H9 (cell line): ENCODE results near the gene MDGA2. TPM values are rescaled to one million over a fixed set of nuclear protein-coding genes. Genes with fewer than 3 reads are reported as not detected.

Experiments used
- DNase-seq: peaks from one replicate; pipeline ENCODE4 v3.0.0-alpha.2; 2017
- H2AFZ ChIP-seq: one replicate; pipeline ENCODE4 v1.6.1; 2013; ENCODE audit warnings: mild to moderate bottlenecking, low read length, control low read depth, moderate library complexity
- H2AK5ac ChIP-seq: 2 replicates; pipeline ENCODE4 v1.6.1; 2013; ENCODE audit warnings: low read length, control low read depth, mixed read lengths; ENCODE audit not compliant: insufficient read length
- H2BK120ac ChIP-seq: one replicate; pipeline ENCODE4 v1.6.1; 2013; ENCODE audit warnings: low read depth, mild to moderate bottlenecking, low read length, control low read depth, inconsistent platforms; ENCODE audit not compliant: poor library complexity, severe bottlenecking
- H2BK12ac ChIP-seq: 2 replicates; pipeline ENCODE4 v1.6.1; 2013; ENCODE audit warnings: low read length, control low read depth, mixed read lengths, low read depth; ENCODE audit not compliant: insufficient read length
- H2BK15ac ChIP-seq: 2 replicates; pipeline ENCODE4 v1.6.1; 2013; ENCODE audit warnings: low read depth, low read length, control low read depth
- H2BK20ac ChIP-seq: one replicate; pipeline ENCODE4 v1.6.1; 2013; ENCODE audit warnings: low read depth, mild to moderate bottlenecking, low read length, control low read depth, inconsistent platforms; ENCODE audit not compliant: poor library complexity, severe bottlenecking
- H2BK5ac ChIP-seq: 2 replicates; pipeline ENCODE4 v1.6.1; 2013; ENCODE audit warnings: low read length, control low read depth, mixed read lengths; ENCODE audit not compliant: insufficient read length
- H3K14ac ChIP-seq: 2 replicates; pipeline ENCODE4 v1.6.1; 2013; ENCODE audit warnings: low read length, control low read depth; ENCODE audit not compliant: insufficient read depth
- H3K18ac ChIP-seq: 2 replicates; pipeline ENCODE4 v1.6.1; 2013; ENCODE audit warnings: low read depth, mild to moderate bottlenecking, mixed read lengths, low read length, control low read depth; ENCODE audit not compliant: insufficient read length
- H3K23ac ChIP-seq: 2 replicates; pipeline ENCODE4 v1.6.1; 2013; ENCODE audit warnings: low read length, control low read depth, mixed read lengths, low read depth; ENCODE audit not compliant: insufficient read length
- H3K23me2 ChIP-seq: 2 replicates; pipeline ENCODE4 v1.6.1; 2013; ENCODE audit warnings: low read depth, mild to moderate bottlenecking, mixed read lengths, low read length, control low read depth; ENCODE audit not compliant: insufficient read length, poor library complexity, severe bottlenecking
- H3K27ac ChIP-seq: 2 replicates; pipeline ENCODE4 v1.5.1; 2013; ENCODE audit warnings: low read length, control low read depth, mixed read lengths, low read depth; ENCODE audit not compliant: insufficient read length
- H3K27me3 ChIP-seq: 2 replicates; pipeline ENCODE4 v1.6.1; 2013; ENCODE audit warnings: low read length, control low read depth, inconsistent platforms; ENCODE audit not compliant: insufficient read depth
- H3K4ac ChIP-seq: 2 replicates; pipeline ENCODE4 v1.6.1; 2013; ENCODE audit warnings: low read depth, mild to moderate bottlenecking, control low read depth, inconsistent platforms, low read length, moderate library complexity
- H3K4me1 ChIP-seq: 2 replicates; pipeline ENCODE4 v1.6.1; 2013; ENCODE audit warnings: low read length, control low read depth, inconsistent platforms; ENCODE audit not compliant: insufficient read depth
- H3K4me2 ChIP-seq: 2 replicates; pipeline ENCODE4 v1.6.1; 2013; ENCODE audit warnings: low read length, control low read depth, mixed read lengths; ENCODE audit not compliant: insufficient read length, insufficient read depth
- H3K56ac ChIP-seq: 2 replicates; pipeline ENCODE4 v1.6.1; 2013; ENCODE audit warnings: low read depth, mild to moderate bottlenecking, mixed read lengths, low read length, control low read depth; ENCODE audit not compliant: insufficient read length
- H3K79me1 ChIP-seq: 2 replicates; pipeline ENCODE4 v1.6.1; 2013; ENCODE audit warnings: low read depth, mild to moderate bottlenecking, moderate library complexity, low read length, control low read depth, inconsistent platforms; ENCODE audit not compliant: insufficient read depth, poor library complexity, severe bottlenecking
- H3K79me2 ChIP-seq: 2 replicates; pipeline ENCODE4 v1.6.1; 2013; ENCODE audit warnings: low read length, control low read depth, inconsistent platforms; ENCODE audit not compliant: insufficient read depth
- H3K9ac ChIP-seq: 2 replicates; pipeline ENCODE4 v1.6.1; 2013; ENCODE audit warnings: low read length, control low read depth, mixed read lengths; ENCODE audit not compliant: insufficient read length; ENCODE audit errors: extremely low read depth
- H3K9me3 ChIP-seq: one replicate; pipeline ENCODE4 v1.6.1; 2013; ENCODE audit warnings: low read depth, low read length, inconsistent platforms; ENCODE audit not compliant: control insufficient read depth
- H3T11ph ChIP-seq: one replicate; pipeline ENCODE4 v1.6.1; 2013; ENCODE audit warnings: mild to moderate bottlenecking, low read length, control low read depth, inconsistent platforms
- H4K20me1 ChIP-seq: one replicate; pipeline ENCODE4 v1.6.1; 2013; ENCODE audit not compliant: control insufficient read depth, insufficient read length, insufficient read depth
- H4K5ac ChIP-seq: 2 replicates; pipeline ENCODE4 v1.6.1; 2013; ENCODE audit warnings: low read depth, mild to moderate bottlenecking, mixed read lengths, low read length, control low read depth; ENCODE audit not compliant: insufficient read length
- H4K8ac ChIP-seq: replicated peaks from 2 replicates; pipeline ENCODE4 v1.6.1; 2013; ENCODE audit warnings: low read length, control low read depth, mixed read lengths, low read depth; ENCODE audit not compliant: insufficient read length
- H4K91ac ChIP-seq: 2 replicates; pipeline ENCODE4 v1.6.1; 2013; ENCODE audit warnings: low read depth, mild to moderate bottlenecking, moderate library complexity, mixed read lengths, low read length, control low read depth; ENCODE audit not compliant: insufficient read length
- H3K27ac Mint-ChIP-seq, 3 experiments: 2 replicates in 2 of 3; 3 replicates in 1 of 3; pipeline ENCODE4 v1.8.0; 2020 to 2021; ENCODE audit warnings: mixed read lengths in 3 of 3, mild to moderate bottlenecking in 1 of 3, moderate library complexity in 1 of 3
- H3K27me3 Mint-ChIP-seq: 2 replicates; pipeline ENCODE4 v1.8.0; 2021; ENCODE audit warnings: low read depth, mild to moderate bottlenecking, moderate library complexity, mixed read lengths
- H3K36me3 Mint-ChIP-seq, 3 experiments: 2 replicates in 2 of 3; 3 replicates in 1 of 3; pipeline ENCODE4 v1.8.0; 2020 to 2021; ENCODE audit warnings: low read depth in 3 of 3, mixed read lengths in 3 of 3; ENCODE audit not compliant: insufficient read depth in 1 of 3
- H3K4me1 Mint-ChIP-seq, 2 experiments: 2 replicates each; pipeline ENCODE4 v1.8.0; 2020; ENCODE audit warnings: mixed read lengths in 2 of 2
- H3K4me3 Mint-ChIP-seq, 2 experiments: 2 replicates in 1 of 2; 3 replicates in 1 of 2; pipeline ENCODE4 v1.8.0; 2020 to 2021; ENCODE audit warnings: mild to moderate bottlenecking in 2 of 2, mixed read lengths in 2 of 2, moderate library complexity in 1 of 2
- H3K9me3 Mint-ChIP-seq, 2 experiments: 2 replicates in 1 of 2; 3 replicates in 1 of 2; pipeline ENCODE4 v1.8.0; 2020; ENCODE audit warnings: mild to moderate bottlenecking in 2 of 2, mixed read lengths in 2 of 2, moderate library complexity in 1 of 2
- WGBS: extraction: QIAGEN DNeasy Blood & Tissue Kit; methylation state at CpG from one replicate; pipeline ENCODE4 v1.1.7; 2013; ENCODE audit warnings: missing lambda C conversion rate, low lambda C conversion rate, mixed read lengths; ENCODE audit not compliant: insufficient read length; ENCODE audit errors: extremely low coverage; 5-methylcytosine and 5-hydroxymethylcytosine counted together
- total RNA-seq: library from RNA; stranded (reverse); gene quantifications from 2 replicates; pipeline ENCODE4 v1.2.1, GENCODE V29; 2021
- TF ChIP-seq, protein P1 (sequence below): fragments of 200-600 bp; sonication (generic); conservative IDR thresholded peaks from 3 replicates; pipeline ENCODE4 v1.8.0; 2021; ENCODE audit warnings: antibody characterized with exemption, mild to moderate bottlenecking

The MDGA2 gene
- total RNA-seq, 1 experiment from 2014 or later = 1.9 TPM

DNA sequence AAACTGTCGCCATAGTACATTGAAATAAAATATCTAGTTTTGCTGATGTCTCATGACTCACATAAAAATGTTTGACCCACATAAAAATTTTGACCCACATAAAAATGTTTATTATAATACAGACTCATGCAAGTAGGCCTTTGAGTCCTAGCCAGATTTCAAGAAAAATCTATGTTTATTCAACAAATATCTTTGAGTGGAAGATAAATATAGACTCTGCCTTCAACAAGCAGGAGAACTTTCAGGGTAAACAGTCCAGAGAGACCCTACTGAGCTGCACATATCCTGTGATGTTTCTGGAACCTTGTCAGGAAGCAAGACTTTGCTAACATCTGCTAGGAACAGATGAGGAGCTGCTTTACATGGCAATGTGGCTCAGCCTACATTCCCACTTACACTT, 283.1 kb downstream of the MDGA2 start:
- H3K4me2 ChIP-seq = no peak overlapping the region
- no peak overlapping the region for H2BK5ac ChIP-seq
- TF ChIP-seq, protein P1, sequence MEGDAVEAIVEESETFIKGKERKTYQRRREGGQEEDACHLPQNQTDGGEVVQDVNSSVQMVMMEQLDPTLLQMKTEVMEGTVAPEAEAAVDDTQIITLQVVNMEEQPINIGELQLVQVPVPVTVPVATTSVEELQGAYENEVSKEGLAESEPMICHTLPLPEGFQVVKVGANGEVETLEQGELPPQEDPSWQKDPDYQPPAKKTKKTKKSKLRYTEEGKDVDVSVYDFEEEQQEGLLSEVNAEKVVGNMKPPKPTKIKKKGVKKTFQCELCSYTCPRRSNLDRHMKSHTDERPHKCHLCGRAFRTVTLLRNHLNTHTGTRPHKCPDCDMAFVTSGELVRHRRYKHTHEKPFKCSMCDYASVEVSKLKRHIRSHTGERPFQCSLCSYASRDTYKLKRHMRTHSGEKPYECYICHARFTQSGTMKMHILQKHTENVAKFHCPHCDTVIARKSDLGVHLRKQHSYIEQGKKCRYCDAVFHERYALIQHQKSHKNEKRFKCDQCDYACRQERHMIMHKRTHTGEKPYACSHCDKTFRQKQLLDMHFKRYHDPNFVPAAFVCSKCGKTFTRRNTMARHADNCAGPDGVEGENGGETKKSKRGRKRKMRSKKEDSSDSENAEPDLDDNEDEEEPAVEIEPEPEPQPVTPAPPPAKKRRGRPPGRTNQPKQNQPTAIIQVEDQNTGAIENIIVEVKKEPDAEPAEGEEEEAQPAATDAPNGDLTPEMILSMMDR = no peak
- no peak overlapping the region for H2BK12ac ChIP-seq
- H3K27me3 ChIP-seq = no peaks in the 10 kb centered on the region
- no peaks in the 10 kb centered on the region for H3K79me2 ChIP-seq
- no peak overlapping the region for H4K5ac ChIP-seq
- Mint-ChIP-seq H3K27ac (no peak overlapping the region), H3K9me3 (no peaks in the 10 kb centered on the region; a peak in 1 of 5 replicates), H3K36me3 (no peaks in the 10 kb centered on the region; a peak in 1 of 7 replicates), H3K4me3 (no peak overlapping the region), H3K4me1 (peaks cover 9 to 17% of the 10 kb centered on the region in 2 experiments), H3K27me3 (no peaks in the 10 kb centered on the region)
- no peak overlapping the region for H2BK20ac ChIP-seq
- no peak overlapping the region for H4K8ac ChIP-seq
- no peaks in the 10 kb centered on the region for H3K23me2 ChIP-seq
- H3K79me1 ChIP-seq = no peaks in the 10 kb centered on the region
- no peak for DNase-seq
- no peaks in the 10 kb centered on the region for H3K9me3 ChIP-seq
- no peak overlapping the region for H3K4ac ChIP-seq
- no peak overlapping the region for H3K23ac ChIP-seq
- no peak overlapping the region for H2AK5ac ChIP-seq
- no peak overlapping the region for H3K27ac ChIP-seq
- no peak overlapping the region for H3T11ph ChIP-seq
- H4K20me1 ChIP-seq = no peaks in the 10 kb centered on the region
- no peak overlapping the region for H2BK15ac ChIP-seq
- H3K18ac ChIP-seq = no peak overlapping the region
- no peaks in the 10 kb centered on the region; the same call in 1 of the 2 replicates for H3K4me1 ChIP-seq
- no CpG with 5 or more reads among the region's 1 CpG for WGBS
- H3K56ac ChIP-seq = no peak overlapping the region
- H3K9ac ChIP-seq = no peak overlapping the region
- no peak overlapping the region for H2AFZ ChIP-seq
- H4K91ac ChIP-seq = no peak overlapping the region
- no peak overlapping the region for H2BK120ac ChIP-seq
- H3K14ac ChIP-seq = no peak overlapping the region
